SK-N-SH treated with all-trans-retinoic acid at 6 μM for 48 hours (cell line): ENCODE data around the gene SAMD8.
"Not testable (repeated sequence)": the region's sequence is repeated elsewhere in the genome, so short reads cannot be mapped to it uniquely, and the experiment has no call there.

ENCODE experiments used
- ARNTL ChIP-seq: fragments of 450-650 bp; formaldehyde crosslinking; IDR thresholded peaks from 2 replicates; pipeline ENCODE4 v1.5.0; 2020; ENCODE audit warnings: low read depth, mild to moderate bottlenecking, moderate library complexity, borderline replicate concordance
- CREB5 ChIP-seq: fragments of 250-450 bp; sonication (Bioruptor Pico); IDR thresholded peaks from 2 replicates; pipeline ENCODE4 v1.5.1; 2020; ENCODE audit warnings: low read depth, mild to moderate bottlenecking, moderate library complexity
- CSDC2 ChIP-seq: fragments of 250-450 bp; sonication (Bioruptor Pico); IDR thresholded peaks from 2 replicates; pipeline ENCODE4 v1.5.0; 2020; ENCODE audit warnings: mild to moderate bottlenecking, moderate library complexity
- ISL1 ChIP-seq: fragments of 250-450 bp; sonication (Bioruptor Pico); IDR thresholded peaks from 2 replicates; pipeline ENCODE4 v2.1.2; 2022; ENCODE audit warnings: mild to moderate bottlenecking, moderate library complexity
- RARB ChIP-seq: fragments of 250-450 bp; sonication (Bioruptor Pico); IDR thresholded peaks from 2 replicates; pipeline ENCODE4 v1.8.0; 2021; ENCODE audit warnings: mild to moderate bottlenecking, moderate library complexity
- SNAI2 ChIP-seq: fragments of 250-450 bp; sonication (Bioruptor Pico); IDR thresholded peaks from 2 replicates; pipeline ENCODE4 v1.5.0; 2020; ENCODE audit warnings: mild to moderate bottlenecking, moderate library complexity

GRCh38 chr10:75221492-75221891, 110.0 kb downstream of the SAMD8 start:
- not testable (repeated sequence) for TF ChIP-seq ARNTL (CRISPR knock-in tag); RARB (CRISPR knock-in tag); ISL1 (CRISPR knock-in tag); CREB5 (CRISPR knock-in tag); SNAI2; CSDC2 (CRISPR knock-in tag)
